Measurements from ENCODE around the gene USP20. TPM values are rescaled to one million over a fixed set of nuclear protein-coding genes. Genes with fewer than 3 reads are reported as not detected.

USP20 gene
- total RNA-seq, 2 donors from 2014 or later = 24.4 to 25.8 TPM

DNA sequence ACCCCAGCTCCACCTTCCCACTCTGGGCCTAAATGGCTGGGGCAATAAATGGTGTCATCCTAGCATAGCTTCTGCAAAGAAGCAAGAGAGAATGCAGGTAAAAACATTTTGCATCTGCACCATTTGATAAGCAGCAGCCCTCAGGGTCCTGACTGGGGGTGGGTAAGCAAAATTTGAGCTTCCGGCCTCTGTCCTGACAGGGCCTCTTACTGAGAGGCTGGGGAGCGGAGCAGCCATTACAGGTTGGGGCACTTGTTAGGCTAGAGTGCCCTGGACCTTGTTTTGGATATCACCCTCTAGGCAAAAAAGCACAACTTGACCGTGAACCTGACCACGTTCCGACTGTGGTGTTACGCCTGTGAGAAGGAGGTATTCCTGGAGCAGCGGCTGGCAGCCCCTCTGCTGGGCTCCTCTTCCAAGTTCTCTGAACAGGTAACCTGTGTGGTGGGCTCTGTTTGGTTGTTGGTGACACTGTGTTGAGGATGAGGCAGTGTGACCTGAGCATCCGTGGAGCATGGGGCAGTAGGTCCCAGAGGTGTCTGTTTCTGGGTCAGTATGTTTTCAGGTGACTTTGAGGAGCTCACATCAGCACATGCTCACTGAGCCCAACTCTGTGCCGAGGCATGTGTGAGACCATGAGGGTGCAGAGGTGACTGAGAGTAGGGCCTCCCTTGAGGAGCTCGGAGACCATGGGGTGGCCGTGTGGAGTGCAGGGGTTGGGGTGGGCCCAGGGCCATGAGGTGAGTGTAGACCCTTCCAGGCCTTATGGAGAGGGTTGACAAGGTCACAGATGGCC is 23.1 kb downstream of the USP20 start:
- H3K4me1 ChIP-seq (ENCODE audit: control insufficient read depth, insufficient read depth, low read length) = no peaks in the 10 kb centered on the region
- H3K27ac ChIP-seq (ENCODE audit: low read depth, low read length) = no peak overlapping the region
- peaks cover 44% of the 10 kb centered on the region for H3K36me3 Mint-ChIP-seq (ENCODE audit: low read depth)
- H3K9ac ChIP-seq (ENCODE audit: extremely low read depth, low read length, poor library complexity, severe bottlenecking) = no peak overlapping the region
- DNase-seq = no peak
- no peaks in the 10 kb centered on the region for H3K27me3 ChIP-seq (ENCODE audit: control insufficient read depth, insufficient read depth, low read length, poor library complexity, severe bottlenecking)
- no peaks in the 10 kb centered on the region for H3K4me1 Mint-ChIP-seq
- TF ChIP-seq, protein P1, sequence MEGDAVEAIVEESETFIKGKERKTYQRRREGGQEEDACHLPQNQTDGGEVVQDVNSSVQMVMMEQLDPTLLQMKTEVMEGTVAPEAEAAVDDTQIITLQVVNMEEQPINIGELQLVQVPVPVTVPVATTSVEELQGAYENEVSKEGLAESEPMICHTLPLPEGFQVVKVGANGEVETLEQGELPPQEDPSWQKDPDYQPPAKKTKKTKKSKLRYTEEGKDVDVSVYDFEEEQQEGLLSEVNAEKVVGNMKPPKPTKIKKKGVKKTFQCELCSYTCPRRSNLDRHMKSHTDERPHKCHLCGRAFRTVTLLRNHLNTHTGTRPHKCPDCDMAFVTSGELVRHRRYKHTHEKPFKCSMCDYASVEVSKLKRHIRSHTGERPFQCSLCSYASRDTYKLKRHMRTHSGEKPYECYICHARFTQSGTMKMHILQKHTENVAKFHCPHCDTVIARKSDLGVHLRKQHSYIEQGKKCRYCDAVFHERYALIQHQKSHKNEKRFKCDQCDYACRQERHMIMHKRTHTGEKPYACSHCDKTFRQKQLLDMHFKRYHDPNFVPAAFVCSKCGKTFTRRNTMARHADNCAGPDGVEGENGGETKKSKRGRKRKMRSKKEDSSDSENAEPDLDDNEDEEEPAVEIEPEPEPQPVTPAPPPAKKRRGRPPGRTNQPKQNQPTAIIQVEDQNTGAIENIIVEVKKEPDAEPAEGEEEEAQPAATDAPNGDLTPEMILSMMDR (conservative IDR thresholded peaks at IDR 0.05) = no peak
- no peak overlapping the region for H3K4me3 Mint-ChIP-seq
- H3K9me3 Mint-ChIP-seq = no peaks in the 10 kb centered on the region
- peaks cover 24% of the 10 kb centered on the region for H3K36me3 ChIP-seq (ENCODE audit: control insufficient read depth, insufficient read depth, low read length)
- WGBS, 2 experiments (ENCODE audit: insufficient coverage in 1 of 2, insufficient read length in 1 of 2) = 81 to 82% methylated on average over 7 to 11 of the region's 11 CpGs
- no peaks in the 10 kb centered on the region for H3K9me3 ChIP-seq (ENCODE audit: control insufficient read depth, low read length)
- H3K4me3 ChIP-seq (ENCODE audit: low read length) = no peak overlapping the region
- H3K27ac Mint-ChIP-seq = no peak overlapping the region
- H3K27me3 Mint-ChIP-seq (ENCODE audit: insufficient read depth) = no peaks in the 10 kb centered on the region

DNA sequence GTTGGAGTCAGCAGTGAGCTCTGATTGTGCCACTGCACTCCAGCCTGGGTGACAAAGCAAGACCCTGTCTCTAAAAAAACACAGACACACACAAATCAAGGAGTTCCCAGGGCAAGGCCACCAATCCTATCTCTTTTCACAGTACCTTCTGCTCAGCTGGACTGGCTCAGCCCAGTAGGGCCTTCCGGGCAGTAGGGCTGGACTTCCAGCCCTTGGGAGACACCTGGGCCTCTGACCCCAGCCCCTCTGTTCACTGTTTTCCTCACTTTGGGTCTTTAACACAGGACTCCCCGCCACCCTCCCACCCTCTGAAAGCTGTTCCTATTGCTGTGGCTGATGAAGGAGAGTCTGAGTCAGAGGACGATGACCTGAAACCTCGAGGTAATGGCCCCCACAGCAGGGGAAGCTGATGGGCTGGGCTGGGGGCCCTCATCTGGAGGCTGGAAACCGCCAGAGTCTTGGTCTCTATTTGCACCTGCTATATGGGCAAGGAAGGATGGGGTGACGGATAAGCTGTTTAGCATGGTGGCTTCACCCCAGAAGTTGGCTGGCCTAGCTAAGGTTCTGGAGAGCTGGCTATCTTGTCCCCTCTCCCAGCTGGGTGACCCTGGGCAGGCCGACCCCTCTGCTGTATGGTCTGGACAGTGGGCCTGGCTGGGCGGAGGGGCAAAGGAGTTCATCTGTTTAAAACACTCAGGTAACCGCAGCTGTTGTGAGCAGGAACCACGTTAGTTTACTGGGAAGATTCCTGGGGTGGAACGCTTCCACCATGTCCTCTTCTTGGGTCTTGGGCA is 25.6 kb downstream of the USP20 start:
- peak overlapping the region; percentile 46 for H3K27ac Mint-ChIP-seq
- Histone ChIP-seq H3K27ac (ENCODE audit: low read depth, low read length) (no peak overlapping the region), H3K9me3 (ENCODE audit: control insufficient read depth, low read length) (no peaks in the 10 kb centered on the region), H3K36me3 (ENCODE audit: control insufficient read depth, insufficient read depth, low read length) (peaks cover 17% of the 10 kb centered on the region), H3K4me3 (ENCODE audit: low read length) (no peak overlapping the region), H3K9ac (ENCODE audit: extremely low read depth, low read length, poor library complexity, severe bottlenecking) (no peak overlapping the region), H3K4me1 (ENCODE audit: control insufficient read depth, insufficient read depth, low read length) (no peaks in the 10 kb centered on the region), H3K27me3 (ENCODE audit: control insufficient read depth, insufficient read depth, low read length, poor library complexity, severe bottlenecking) (no peaks in the 10 kb centered on the region)
- peaks cover 40% of the 10 kb centered on the region for H3K36me3 Mint-ChIP-seq (ENCODE audit: low read depth)
- 74 to 76% methylated on average over 8 to 11 of the region's 11 CpGs for WGBS, 2 experiments (ENCODE audit: insufficient coverage in 1 of 2, insufficient read length in 1 of 2)
- TF ChIP-seq, protein P1 (conservative IDR thresholded peaks at IDR 0.05) = no peak
- no peaks in the 10 kb centered on the region for H3K4me1 Mint-ChIP-seq
- no peaks in the 10 kb centered on the region for H3K27me3 Mint-ChIP-seq (ENCODE audit: insufficient read depth)
- no peak overlapping the region for H3K4me3 Mint-ChIP-seq
- DNase-seq = no peak
- H3K9me3 Mint-ChIP-seq = no peaks in the 10 kb centered on the region

DNA sequence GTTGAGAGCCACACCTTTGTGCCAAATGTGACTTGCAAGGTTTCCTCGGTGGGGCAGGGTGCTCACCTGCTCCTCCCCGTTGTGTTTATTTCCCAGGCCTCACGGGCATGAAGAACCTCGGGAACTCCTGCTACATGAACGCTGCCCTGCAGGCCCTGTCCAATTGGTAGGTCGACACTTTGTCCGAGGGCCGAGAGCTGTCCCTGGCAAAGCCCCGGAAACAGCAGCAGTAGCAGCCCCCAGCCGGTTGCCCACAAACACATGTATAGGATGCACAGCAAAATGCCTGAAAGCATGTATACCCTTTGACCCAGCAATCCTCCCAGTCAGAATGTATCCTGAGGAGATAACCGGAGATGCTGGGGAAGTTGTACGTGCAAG is 26.2 kb downstream of the USP20 start:
- no peaks in the 10 kb centered on the region for H3K4me1 Mint-ChIP-seq
- no peaks in the 10 kb centered on the region for H3K9me3 Mint-ChIP-seq
- TF ChIP-seq, protein P1 (conservative IDR thresholded peaks at IDR 0.05) = no peak
- H3K36me3 Mint-ChIP-seq (ENCODE audit: low read depth) = peaks cover 42% of the 10 kb centered on the region
- H3K36me3 ChIP-seq (ENCODE audit: control insufficient read depth, insufficient read depth, low read length) = peaks cover 17% of the 10 kb centered on the region
- H3K4me3 ChIP-seq (ENCODE audit: low read length) = no peak overlapping the region
- DNase-seq = no peak
- H3K27me3 Mint-ChIP-seq (ENCODE audit: insufficient read depth) = no peaks in the 10 kb centered on the region
- no peak overlapping the region for H3K4me3 Mint-ChIP-seq
- no peaks in the 10 kb centered on the region for H3K4me1 ChIP-seq (ENCODE audit: control insufficient read depth, insufficient read depth, low read length)
- WGBS, 2 experiments (ENCODE audit: insufficient coverage in 1 of 2, insufficient read length in 1 of 2) = 84 to 87% methylated on average over 10 to 12 of the region's 12 CpGs
- H3K27me3 ChIP-seq (ENCODE audit: control insufficient read depth, insufficient read depth, low read length, poor library complexity, severe bottlenecking) = no peaks in the 10 kb centered on the region
- H3K27ac ChIP-seq (ENCODE audit: low read depth, low read length) = no peak overlapping the region
- H3K27ac Mint-ChIP-seq = peak overlapping the region; percentile 46
- no peaks in the 10 kb centered on the region for H3K9me3 ChIP-seq (ENCODE audit: control insufficient read depth, low read length)
- no peak overlapping the region for H3K9ac ChIP-seq (ENCODE audit: extremely low read depth, low read length, poor library complexity, severe bottlenecking)
